Liver (tissue), 9 donors: ENCODE data around the gene GNPDA2. TPM values are rescaled to one million over a fixed set of nuclear protein-coding genes. Genes with fewer than 3 reads are reported as not detected.

Experiments used
- DNase-seq: peaks from one replicate; pipeline ENCODE4 v3.0.0-alpha.2; 2017; ENCODE audit warnings: low spot score
- H3K27ac ChIP-seq, 2 donors: one replicate each; pipeline ENCODE4 v1.7.0; 2013; ENCODE audit warnings: inconsistent platforms in 2 of 2, low read length in 2 of 2, control low read depth in 1 of 2, low read depth in 1 of 2, mild to moderate bottlenecking in 1 of 2
- H3K27me3 ChIP-seq, 4 donors: one replicate each; pipeline versions ENCODE4 v1.6.1 to v1.7.0; 2013; ENCODE audit warnings: low read length in 3 of 4, inconsistent platforms in 1 of 4, mild to moderate bottlenecking in 1 of 4, moderate library complexity in 1 of 4; ENCODE audit not compliant: control insufficient read depth in 4 of 4, insufficient read depth in 4 of 4
- H3K36me3 ChIP-seq, 4 donors: one replicate each; pipeline versions ENCODE4 v1.6.1 to v1.7.0; 2013; ENCODE audit warnings: low read length in 3 of 4, mild to moderate bottlenecking in 3 of 4, low read depth in 1 of 4, moderate library complexity in 1 of 4; ENCODE audit not compliant: control insufficient read depth in 4 of 4, insufficient read depth in 3 of 4
- H3K4me1 ChIP-seq, 4 donors: one replicate each; pipeline versions ENCODE4 v1.6.1 to v1.7.0; 2013; ENCODE audit warnings: low read length in 3 of 4, mild to moderate bottlenecking in 3 of 4, moderate library complexity in 1 of 4; ENCODE audit not compliant: control insufficient read depth in 4 of 4, insufficient read depth in 4 of 4
- H3K4me3 ChIP-seq, 3 donors: one replicate each; pipeline versions ENCODE4 v1.6.1 to v1.7.0; 2013; ENCODE audit warnings: low read length in 3 of 3, control low read depth in 1 of 3, low read depth in 1 of 3, mild to moderate bottlenecking in 1 of 3
- H3K9ac ChIP-seq, 2 donors: one replicate each; pipeline ENCODE4 v1.7.0; 2013; ENCODE audit warnings: low read length in 2 of 2, mild to moderate bottlenecking in 2 of 2, moderate library complexity in 2 of 2, control low read depth in 1 of 2, low read depth in 1 of 2
- H3K9me3 ChIP-seq, 4 donors: one replicate each; pipeline versions ENCODE4 v1.6.1 to v1.7.0; 2013; ENCODE audit warnings: low read length in 3 of 4; ENCODE audit not compliant: control insufficient read depth in 4 of 4
- ATF3 ChIP-seq: IDR thresholded peaks from 2 replicates; pipeline ENCODE4 v1.6.1; 2016; ENCODE audit warnings: antibody characterized with exemption
- CTCF ChIP-seq: fragments of 150-350 bp; IDR thresholded peaks from 2 replicates; pipeline ENCODE4 v1.5.1; 2017; ENCODE audit warnings: improper control_type of control experiment, low read depth, low read length; ENCODE audit not compliant: missing input control
- EGR1 ChIP-seq, 2 donors: IDR thresholded peaks; 2 replicates each; pipeline ENCODE4 v1.6.1; 2016 to 2018; ENCODE audit warnings: antibody characterized with exemption in 2 of 2, low read depth in 2 of 2
- FOXA2 ChIP-seq: IDR thresholded peaks from 2 replicates; pipeline ENCODE4 v1.6.1; 2016; ENCODE audit warnings: antibody characterized with exemption
- GABPA ChIP-seq, 2 donors: IDR thresholded peaks in 1 of 2; conservative IDR thresholded peaks in 1 of 2; 2 replicates each; pipeline ENCODE4 v1.6.1; 2016; ENCODE audit warnings: antibody characterized with exemption in 2 of 2, mild to moderate bottlenecking in 1 of 2, moderate library complexity in 1 of 2
- HNF4A ChIP-seq, 2 donors: conservative IDR thresholded peaks; 2 replicates each; pipeline ENCODE4 v1.6.1; 2016; ENCODE audit warnings: antibody characterized with exemption in 2 of 2, mild to moderate bottlenecking in 2 of 2
- HNF4G ChIP-seq: IDR thresholded peaks from 2 replicates; pipeline ENCODE4 v1.6.1; 2016; ENCODE audit warnings: antibody characterized with exemption
- JUND ChIP-seq, 2 donors: IDR thresholded peaks; 2 replicates each; pipeline ENCODE4 v1.6.1; 2016; ENCODE audit warnings: antibody characterized with exemption in 2 of 2
- MAX ChIP-seq: IDR thresholded peaks from 2 replicates; pipeline ENCODE4 v1.6.1; 2016; ENCODE audit warnings: antibody characterized with exemption
- NR2F2 ChIP-seq: IDR thresholded peaks from 2 replicates; pipeline ENCODE4 v1.6.1; 2016; ENCODE audit warnings: antibody characterized with exemption
- RAD21 ChIP-seq, 2 donors: IDR thresholded peaks; 2 replicates each; pipeline ENCODE4 v1.6.1; 2016; ENCODE audit warnings: antibody characterized with exemption in 2 of 2, mild to moderate bottlenecking in 2 of 2
- REST ChIP-seq: IDR thresholded peaks from 2 replicates; pipeline ENCODE4 v1.6.1; 2016; ENCODE audit warnings: antibody characterized with exemption, mild to moderate bottlenecking
- SP1 ChIP-seq: IDR thresholded peaks from 2 replicates; pipeline ENCODE4 v1.6.1; 2018; ENCODE audit warnings: antibody characterized with exemption, mild to moderate bottlenecking
- YY1 ChIP-seq: IDR thresholded peaks from 2 replicates; pipeline ENCODE4 v1.6.1; 2016; ENCODE audit warnings: antibody characterized with exemption, mild to moderate bottlenecking
- WGBS: extraction: QIAGEN DNeasy Blood & Tissue Kit; methylation state at CpG from one replicate; pipeline ENCODE4 v1.1.7; 2013; 5-methylcytosine and 5-hydroxymethylcytosine counted together
- polyA plus RNA-seq, 2 donors: library from polyadenylated mRNA; stranded (reverse) in 1 of 2; unstranded in 1 of 2; fragments of 200-250 nt in 1 of 2; fragments of >200 nt in 1 of 2; fragmentation: Nextera tagmentation in 1 of 2; extraction: Ambion mirVana in 1 of 2; gene quantifications; one replicate each; pipeline versions ENCODE4 v1.2.1 to v1.2.3, GENCODE V29; 2013 to 2015
- total RNA-seq, 2 donors: library from RNA; depleted of rRNA; stranded (reverse); fragments of >200 nt; gene quantifications; one replicate each; pipeline ENCODE4 v1.2.3, GENCODE V29; 2014
- donor health status: healthy.
- donor health status: healthy.
- donor health status: healthy.
- donor health status: healthy.
- donor health status: healthy.

The GNPDA2 gene
- total and polyA plus RNA-seq, 4 donors: 1.5 to 5.3 (median 3.6) TPM

- 33% methylated on average over 2 of the region's 2 CpGs for WGBS
- H3K4me3 ChIP-seq: no peak overlapping the region
- TF ChIP-seq REST: no peak
- no peak for TF ChIP-seq EGR1 (IDR thresholded peaks at IDR 0.05; ENCODE audit: low read depth in 2 of 2)
- TF ChIP-seq YY1: no peak
- no peak for TF ChIP-seq RAD21 (IDR thresholded peaks at IDR 0.05)
- no peak for TF ChIP-seq JUND (IDR thresholded peaks at IDR 0.05)
- no peak for TF ChIP-seq HNF4G
- TF ChIP-seq NR2F2: no peak
- no peak for DNase-seq
- H3K9ac ChIP-seq: no peak overlapping the region
- H3K27ac ChIP-seq: no peak overlapping the region
- H3K36me3 ChIP-seq: no peaks in the 10 kb centered on the region
- no peaks in the 10 kb centered on the region for H3K4me1 ChIP-seq
- H3K27me3 ChIP-seq: peaks cover 0 to 4% (median 0%) of the 10 kb centered on the region in 4 donors
- no peaks in the 10 kb centered on the region for H3K9me3 ChIP-seq
Observed at GRCh38 chr4:44761306-44761705, 35.0 kb upstream of the GNPDA2 start.

GRCh38 chr4:44760142-44760898 lies 34.0 kb upstream of the GNPDA2 start:
- no peak for DNase-seq
- 32% methylated on average over 8 of the region's 8 CpGs for WGBS
- H3K4me3 ChIP-seq: no peak overlapping the region
- no peaks in the 10 kb centered on the region for H3K4me1 ChIP-seq
- H3K9me3 ChIP-seq: no peaks in the 10 kb centered on the region
- TF ChIP-seq CTCF (peak; percentile 52), JUND (IDR thresholded peaks at IDR 0.05) (no peak), GABPA (IDR thresholded peaks at IDR 0.05 in 1 of 2, conservative IDR thresholded peaks at IDR 0.05 in 1 of 2) (no peak), RAD21 (IDR thresholded peaks at IDR 0.05) (peak; percentile 65 to 69)
- H3K27ac ChIP-seq: no peak overlapping the region
- peaks cover 0 to 4% (median 0%) of the 10 kb centered on the region in 4 donors for H3K27me3 ChIP-seq
- no peaks in the 10 kb centered on the region for H3K36me3 ChIP-seq
- H3K9ac ChIP-seq: no peak overlapping the region

GRCh38 chr4:44756559-44756958 lies 30.2 kb upstream of the GNPDA2 start:
- no peaks in the 10 kb centered on the region for H3K9me3 ChIP-seq
- H3K4me1 ChIP-seq: no peaks in the 10 kb centered on the region
- H3K36me3 ChIP-seq: no peaks in the 10 kb centered on the region
- H3K4me3 ChIP-seq: no peak overlapping the region
- TF ChIP-seq FOXA2 (no peak), NR2F2 (no peak), EGR1 (IDR thresholded peaks at IDR 0.05; ENCODE audit: low read depth in 2 of 2) (no peak), REST (no peak), HNF4A (conservative IDR thresholded peaks at IDR 0.05) (no peak), SP1 (no peak), ATF3 (no peak), GABPA (IDR thresholded peaks at IDR 0.05 in 1 of 2, conservative IDR thresholded peaks at IDR 0.05 in 1 of 2) (no peak), MAX (no peak), CTCF (no peak)
- no peak overlapping the region for H3K9ac ChIP-seq
- H3K27me3 ChIP-seq: peaks cover 0 to 4% (median 0%) of the 10 kb centered on the region in 4 donors
- no peak for DNase-seq
- 76% methylated on average over 2 of the region's 2 CpGs for WGBS
- no peak overlapping the region for H3K27ac ChIP-seq
